Measurements from ENCODE around the gene SDK1.

The SDK1 gene

DNA sequence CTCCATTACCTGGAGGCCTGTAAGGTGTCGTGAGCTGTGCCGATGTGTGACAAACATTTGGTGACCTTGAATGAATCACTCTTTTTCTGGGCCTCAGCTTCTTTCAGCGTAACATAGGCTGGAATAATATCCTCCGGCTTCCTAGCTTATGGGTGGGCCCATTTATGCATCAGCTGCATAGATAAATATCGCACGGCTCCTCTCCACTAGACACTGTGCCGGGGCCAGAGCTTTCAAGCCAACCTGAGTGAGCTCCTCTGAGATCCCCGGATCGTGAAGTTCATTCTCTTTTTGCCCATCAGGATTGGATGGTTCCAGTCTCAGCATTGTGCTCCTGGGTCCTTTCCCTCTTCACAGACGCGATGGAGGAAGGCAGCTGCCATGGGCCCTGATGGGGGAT lies 806.8 kb downstream of the SDK1 start:
- TF ChIP-seq, protein P1, sequence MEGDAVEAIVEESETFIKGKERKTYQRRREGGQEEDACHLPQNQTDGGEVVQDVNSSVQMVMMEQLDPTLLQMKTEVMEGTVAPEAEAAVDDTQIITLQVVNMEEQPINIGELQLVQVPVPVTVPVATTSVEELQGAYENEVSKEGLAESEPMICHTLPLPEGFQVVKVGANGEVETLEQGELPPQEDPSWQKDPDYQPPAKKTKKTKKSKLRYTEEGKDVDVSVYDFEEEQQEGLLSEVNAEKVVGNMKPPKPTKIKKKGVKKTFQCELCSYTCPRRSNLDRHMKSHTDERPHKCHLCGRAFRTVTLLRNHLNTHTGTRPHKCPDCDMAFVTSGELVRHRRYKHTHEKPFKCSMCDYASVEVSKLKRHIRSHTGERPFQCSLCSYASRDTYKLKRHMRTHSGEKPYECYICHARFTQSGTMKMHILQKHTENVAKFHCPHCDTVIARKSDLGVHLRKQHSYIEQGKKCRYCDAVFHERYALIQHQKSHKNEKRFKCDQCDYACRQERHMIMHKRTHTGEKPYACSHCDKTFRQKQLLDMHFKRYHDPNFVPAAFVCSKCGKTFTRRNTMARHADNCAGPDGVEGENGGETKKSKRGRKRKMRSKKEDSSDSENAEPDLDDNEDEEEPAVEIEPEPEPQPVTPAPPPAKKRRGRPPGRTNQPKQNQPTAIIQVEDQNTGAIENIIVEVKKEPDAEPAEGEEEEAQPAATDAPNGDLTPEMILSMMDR (IDR thresholded peaks at IDR 0.05; ENCODE audit: low read depth, low read length, missing control alignments), result no peak
- in situ Hi-C loops (cut with HindIII; ENCODE audit: low sequenced_read_pairs), result no loop called here
- no peak overlapping the region for H3K4me3 ChIP-seq (ENCODE audit: low read depth, low read length)
- DNase-seq (ENCODE audit: low read depth), result no peak

DNA sequence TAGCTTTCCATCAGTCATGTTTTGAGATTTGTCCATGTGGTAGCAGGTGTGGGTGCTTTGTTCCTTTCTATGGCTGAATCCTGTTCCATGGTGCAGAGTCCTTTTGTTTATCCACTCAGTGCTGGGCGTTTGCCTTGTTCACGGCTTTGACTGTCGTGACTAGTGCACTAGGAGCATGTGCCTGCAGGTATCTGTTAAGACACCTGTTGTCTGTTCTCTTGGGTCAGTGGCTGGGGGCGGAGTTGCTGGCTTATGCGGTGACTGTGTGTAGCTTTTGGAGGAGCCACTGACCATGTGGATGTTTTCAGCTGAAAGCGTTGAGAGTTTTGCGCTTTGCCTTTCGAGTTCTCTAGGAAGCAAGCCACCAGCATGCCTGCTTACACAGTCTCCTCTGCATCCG lies 807.9 kb downstream of the SDK1 start:
- TF ChIP-seq, protein P1 (IDR thresholded peaks at IDR 0.05; ENCODE audit: low read depth, low read length, missing control alignments), result no peak
- DNase-seq (ENCODE audit: low read depth), result no peak
- in situ Hi-C loops (cut with HindIII; ENCODE audit: low sequenced_read_pairs), result no loop called here
- H3K4me3 ChIP-seq (ENCODE audit: low read depth, low read length), result no peak overlapping the region

DNA sequence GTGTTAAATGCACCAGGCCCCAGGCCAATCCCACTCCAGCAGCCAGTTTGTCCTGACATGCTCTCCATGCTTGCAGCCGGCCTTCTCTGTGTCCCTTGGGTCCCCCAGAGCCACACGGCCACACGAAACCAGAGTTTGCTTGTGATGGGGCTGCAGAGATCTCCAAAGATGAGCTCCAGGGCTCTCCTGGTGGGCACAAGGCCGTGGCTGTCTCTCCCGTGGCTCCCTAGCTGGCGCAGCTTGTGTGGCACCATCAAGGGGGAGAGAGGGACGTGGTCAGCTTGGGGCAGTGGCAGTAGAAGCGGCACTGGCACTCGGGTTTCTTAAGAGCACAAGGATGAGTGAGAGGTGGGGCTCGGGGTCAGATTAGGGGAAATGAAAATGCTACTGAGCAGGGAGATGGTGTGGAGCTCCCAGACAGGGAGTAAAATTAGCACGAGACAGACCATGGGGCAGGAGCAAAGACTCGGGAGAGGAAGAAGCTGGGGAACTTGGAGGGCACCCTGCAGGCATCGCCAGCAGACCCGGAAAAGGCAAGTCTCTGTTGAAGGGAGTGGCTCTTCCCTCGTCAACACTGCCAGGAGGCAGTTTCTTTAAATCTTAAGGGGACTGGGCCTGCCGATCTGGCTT lies 808.5 kb downstream of the SDK1 start:
- TF ChIP-seq, protein P1 (IDR thresholded peaks at IDR 0.05; ENCODE audit: low read depth, low read length, missing control alignments), result no peak
- in situ Hi-C loops (cut with HindIII; ENCODE audit: low sequenced_read_pairs), result no loop called here
- no peak for DNase-seq (ENCODE audit: low read depth)
- no peak overlapping the region for H3K4me3 ChIP-seq (ENCODE audit: low read depth, low read length)

DNA sequence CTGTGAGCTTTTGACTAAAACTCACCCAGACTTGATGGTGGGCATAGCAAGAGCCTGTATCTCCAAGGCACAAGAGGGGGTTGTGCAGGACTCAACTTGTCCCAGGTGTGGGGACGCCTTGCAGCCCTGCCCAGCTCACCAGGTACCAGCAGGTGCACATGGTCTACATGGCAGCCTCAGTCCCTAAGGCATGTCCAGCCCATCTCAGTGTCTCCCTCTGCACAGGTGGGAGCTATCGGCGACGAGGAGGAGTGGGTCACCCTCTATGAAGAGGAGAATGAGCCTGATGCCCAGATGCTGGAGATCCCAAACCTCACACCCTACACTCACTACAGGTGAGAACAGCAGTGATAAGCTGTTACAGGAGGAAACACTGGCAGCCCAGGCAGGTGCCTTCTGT lies 809.4 kb downstream of the SDK1 start:
- H3K4me3 ChIP-seq (ENCODE audit: low read depth, low read length), result no peak overlapping the region
- in situ Hi-C loops (cut with HindIII; ENCODE audit: low sequenced_read_pairs), result no loop called here
- DNase-seq (ENCODE audit: low read depth), result no peak
- TF ChIP-seq, protein P1 (IDR thresholded peaks at IDR 0.05; ENCODE audit: low read depth, low read length, missing control alignments), result no peak

DNA sequence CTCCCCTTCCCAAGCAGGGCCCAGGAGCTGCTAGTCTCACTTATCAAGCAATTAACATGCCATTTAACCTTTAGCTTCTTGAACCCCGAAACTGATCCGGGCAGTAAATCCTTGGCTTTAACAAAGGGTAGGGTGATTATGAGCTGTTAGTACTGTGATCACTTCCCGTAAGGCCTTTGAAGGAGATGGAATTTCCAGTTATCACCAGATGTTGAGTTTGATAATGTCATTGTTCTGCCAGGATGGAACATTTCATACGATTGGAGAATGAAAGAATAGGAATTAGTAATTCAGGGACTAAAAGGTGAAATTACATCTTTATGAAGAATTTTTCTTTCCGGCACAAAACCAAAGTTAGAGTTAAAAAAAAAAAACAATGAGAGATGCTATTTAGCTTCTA lies 810.1 kb downstream of the SDK1 start:
- in situ Hi-C loops (cut with HindIII; ENCODE audit: low sequenced_read_pairs), result no loop called here
- no peak overlapping the region for H3K4me3 ChIP-seq (ENCODE audit: low read depth, low read length)
- no peak for DNase-seq (ENCODE audit: low read depth)
- TF ChIP-seq, protein P1 (IDR thresholded peaks at IDR 0.05; ENCODE audit: low read depth, low read length, missing control alignments), result no peak

DNA sequence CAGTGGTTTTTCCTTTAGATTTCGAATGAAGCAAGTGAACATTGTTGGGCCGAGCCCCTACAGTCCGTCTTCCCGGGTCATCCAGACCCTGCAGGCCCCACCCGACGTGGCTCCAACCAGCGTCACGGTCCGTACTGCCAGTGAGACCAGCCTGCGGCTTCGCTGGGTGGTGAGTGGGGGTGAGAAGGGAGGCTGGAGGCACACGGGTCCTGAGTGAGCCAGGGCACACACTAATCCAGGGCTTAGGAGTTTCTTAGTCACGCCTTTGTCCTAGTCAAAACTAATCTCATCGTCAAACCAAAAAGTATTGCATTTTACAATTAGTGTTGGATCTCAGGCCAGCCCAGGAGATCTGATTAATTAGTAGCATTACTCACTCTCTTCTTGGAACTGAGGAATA lies 812.2 kb downstream of the SDK1 start:
- in situ Hi-C loops (cut with HindIII; ENCODE audit: low sequenced_read_pairs), result no loop called here
- DNase-seq (ENCODE audit: low read depth), result no peak
- TF ChIP-seq, protein P1 (IDR thresholded peaks at IDR 0.05; ENCODE audit: low read depth, low read length, missing control alignments), result no peak
- no peak overlapping the region for H3K4me3 ChIP-seq (ENCODE audit: low read depth, low read length)

Measured in astrocyte of the cerebellum (primary cell).